Measurements from ENCODE around the gene POPDC2.
A peak's percentile ranks its signal among the peaks of the same experiment; 100 is the strongest.

Gene POPDC2

GRCh38 chr3:119632829-119633228, 27.6 kb downstream of the POPDC2 start:
- no peak for TF ChIP-seq CTCF (conservative IDR thresholded peaks at IDR 0.05; ENCODE audit: control insufficient read depth, insufficient read depth, low read depth, low read length)
- no peak overlapping the region for H3K4me3 ChIP-seq (ENCODE audit: control insufficient read depth, low read depth, low read length)
- DNase-seq (ENCODE audit: low read depth), result no peak

- no peak for TF ChIP-seq CTCF (conservative IDR thresholded peaks at IDR 0.05; ENCODE audit: control insufficient read depth, insufficient read depth, low read depth, low read length)
- no peak for DNase-seq (ENCODE audit: low read depth)
- H3K4me3 ChIP-seq (ENCODE audit: control insufficient read depth, low read depth, low read length), result no peak overlapping the region
These were observed 28.2 kb downstream of the POPDC2 start for GRCh38 chr3:119632216-119632615.

GRCh38 chr3:119631516-119631915, 28.9 kb downstream of the POPDC2 start:
- DNase-seq (ENCODE audit: low read depth), result no peak
- no peak for TF ChIP-seq CTCF (conservative IDR thresholded peaks at IDR 0.05; ENCODE audit: control insufficient read depth, insufficient read depth, low read depth, low read length)

GRCh38 chr3:119630880-119631329, 29.5 kb downstream of the POPDC2 start:
- no peak overlapping the region for H3K4me3 ChIP-seq (ENCODE audit: control insufficient read depth, low read depth, low read length)
- no peak for DNase-seq (ENCODE audit: low read depth)
- TF ChIP-seq CTCF (conservative IDR thresholded peaks at IDR 0.05; ENCODE audit: control insufficient read depth, insufficient read depth, low read depth, low read length), result no peak

More at GRCh38 chr3:119631516-119631915, 28.9 kb downstream of the POPDC2 start:
- no peak overlapping the region for H3K4me3 ChIP-seq (ENCODE audit: control insufficient read depth, low read depth, low read length)

GRCh38 chr3:119630128-119630879, 30.1 kb downstream of the POPDC2 start:
- DNase-seq (ENCODE audit: low read depth), result peak; percentile 85

GRCh38 chr3:119628816-119629445, 31.5 kb downstream of the POPDC2 start:
- DNase-seq (ENCODE audit: low read depth), result peak; percentile 13

More at GRCh38 chr3:119630128-119630879, 30.1 kb downstream of the POPDC2 start:
- TF ChIP-seq CTCF (conservative IDR thresholded peaks at IDR 0.05; ENCODE audit: control insufficient read depth, insufficient read depth, low read depth, low read length), result no peak
- H3K4me3 ChIP-seq (ENCODE audit: control insufficient read depth, low read depth, low read length), result no peak overlapping the region

More at GRCh38 chr3:119628816-119629445, 31.5 kb downstream of the POPDC2 start:
- TF ChIP-seq CTCF (conservative IDR thresholded peaks at IDR 0.05; ENCODE audit: control insufficient read depth, insufficient read depth, low read depth, low read length), result no peak
- H3K4me3 ChIP-seq (ENCODE audit: control insufficient read depth, low read depth, low read length), result no peak overlapping the region
